Placental epithelial cell (primary cell): ENCODE measurements around the gene TPST1. TPM values are rescaled to one million over a fixed set of nuclear protein-coding genes. Genes with fewer than 3 reads are reported as not detected.

Experiments
- small RNA-seq: library from RNA; depleted of rRNA; stranded (forward); fragments of <200 nt; gene quantifications from one replicate; pipeline ENCODE3, GENCODE V24; 2012
- total RNA-seq: library from RNA; depleted of rRNA; stranded (reverse); fragments of >200 nt; gene quantifications from 2 replicates; pipeline ENCODE4 v1.2.3, GENCODE V29; 2012

TPST1 gene
- total RNA-seq, result 6.8 and 15.7 TPM in 2 replicates

GRCh38 chr7:66204822-66205740 is at the start of gene TPST1:
TPST1 (plus strand) TSS chr7:66205334; CDS start chr7:66240426, 35,092 bp downstream.

Small RNA genes lying within 50 kb of the gene (small RNA-seq; reads per million reads assigned to genes)
- not detected for gene RNU6-313P

Other genes starting within 250 kb of the TPST1 start
- 21.1 and 28.3 TPM in 2 replicates for gene GUSB, start 223.1 kb upstream of the TPST1 start, total RNA-seq
- 32.2 and 52.3 TPM in 2 replicates for gene ASL, start 129.5 kb upstream of the TPST1 start, total RNA-seq
- 30.6 and 38.1 TPM in 2 replicates for gene CRCP, start 90.5 kb upstream of the TPST1 start, total RNA-seq